Gastroesophageal sphincter (tissue), 3 donors: ENCODE measurements around the gene UCK1.

Source experiments
- EP300 ChIP-seq: sonication (generic); formaldehyde crosslinking; IDR thresholded peaks from one replicate; pipeline ENCODE4 v1.6.1; 2017; ENCODE audit warnings: antibody characterized with exemption, mild to moderate bottlenecking
- TF ChIP-seq, protein P1 (sequence below), 4 experiments: fragments of 200-600 bp in 2 of 4; fragments of 450-650 bp in 2 of 4; sonication (generic) in 1 of 4; IDR thresholded peaks; one replicate each; pipeline ENCODE4 v1.5.1; 2017 to 2019; ENCODE audit warnings: antibody characterized with exemption in 4 of 4, mild to moderate bottlenecking in 2 of 4, moderate library complexity in 2 of 4

- TF ChIP-seq, protein P1, sequence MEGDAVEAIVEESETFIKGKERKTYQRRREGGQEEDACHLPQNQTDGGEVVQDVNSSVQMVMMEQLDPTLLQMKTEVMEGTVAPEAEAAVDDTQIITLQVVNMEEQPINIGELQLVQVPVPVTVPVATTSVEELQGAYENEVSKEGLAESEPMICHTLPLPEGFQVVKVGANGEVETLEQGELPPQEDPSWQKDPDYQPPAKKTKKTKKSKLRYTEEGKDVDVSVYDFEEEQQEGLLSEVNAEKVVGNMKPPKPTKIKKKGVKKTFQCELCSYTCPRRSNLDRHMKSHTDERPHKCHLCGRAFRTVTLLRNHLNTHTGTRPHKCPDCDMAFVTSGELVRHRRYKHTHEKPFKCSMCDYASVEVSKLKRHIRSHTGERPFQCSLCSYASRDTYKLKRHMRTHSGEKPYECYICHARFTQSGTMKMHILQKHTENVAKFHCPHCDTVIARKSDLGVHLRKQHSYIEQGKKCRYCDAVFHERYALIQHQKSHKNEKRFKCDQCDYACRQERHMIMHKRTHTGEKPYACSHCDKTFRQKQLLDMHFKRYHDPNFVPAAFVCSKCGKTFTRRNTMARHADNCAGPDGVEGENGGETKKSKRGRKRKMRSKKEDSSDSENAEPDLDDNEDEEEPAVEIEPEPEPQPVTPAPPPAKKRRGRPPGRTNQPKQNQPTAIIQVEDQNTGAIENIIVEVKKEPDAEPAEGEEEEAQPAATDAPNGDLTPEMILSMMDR (IDR thresholded peaks at IDR 0.05) = no peak
- TF ChIP-seq EP300 = no peak
Observed at GRCh38 chr9:131528186-131528585, 2.9 kb downstream of the UCK1 start.
